Stomach smooth muscle (tissue), 2 donors: Measurements from ENCODE around the gene YAP1.

Experiments
- H3K27ac ChIP-seq: one replicate; pipeline ENCODE4 v1.7.0; 2013; ENCODE audit warnings: mild to moderate bottlenecking, low read length, inconsistent platforms
- H3K27me3 ChIP-seq, 2 donors: one replicate each; pipeline ENCODE4 v1.7.0; 2013; ENCODE audit warnings: low read length in 2 of 2; ENCODE audit not compliant: insufficient read depth in 2 of 2, control insufficient read depth in 1 of 2
- H3K36me3 ChIP-seq, 2 donors: one replicate each; pipeline ENCODE4 v1.7.0; 2013; ENCODE audit warnings: low read length in 2 of 2; ENCODE audit not compliant: control insufficient read depth in 2 of 2, insufficient read depth in 2 of 2
- H3K4me1 ChIP-seq: one replicate; pipeline ENCODE4 v1.7.0; 2013; ENCODE audit warnings: low read length; ENCODE audit not compliant: control insufficient read depth, insufficient read depth
- H3K4me3 ChIP-seq, 2 donors: one replicate each; pipeline ENCODE4 v1.7.0; 2013; ENCODE audit warnings: low read length in 2 of 2
- H3K9ac ChIP-seq, 2 donors: one replicate each; pipeline ENCODE4 v1.7.0; 2013; ENCODE audit warnings: low read length in 2 of 2, mild to moderate bottlenecking in 1 of 2
- H3K9me3 ChIP-seq, 2 donors: one replicate each; pipeline ENCODE4 v1.7.0; 2013; ENCODE audit warnings: low read length in 2 of 2; ENCODE audit not compliant: control insufficient read depth in 2 of 2
- donor health status: healthy.
- donor health status: Pancreatic carcinoma.

Gene YAP1

GRCh38 chr11:102240502-102240901 is 130.3 kb downstream of the YAP1 start:
- no peak overlapping the region for H3K27ac ChIP-seq
- H3K27me3 ChIP-seq, result no peaks in the 10 kb centered on the region
- no peaks in the 10 kb centered on the region for H3K36me3 ChIP-seq
- H3K9me3 ChIP-seq, result no peaks in the 10 kb centered on the region
- no peak overlapping the region for H3K9ac ChIP-seq
- no peaks in the 10 kb centered on the region for H3K4me1 ChIP-seq
- H3K4me3 ChIP-seq, result no peak overlapping the region

GRCh38 chr11:102241026-102241425 is 130.8 kb downstream of the YAP1 start:
- Histone ChIP-seq H3K27me3 (no peaks in the 10 kb centered on the region), H3K9ac (no peak overlapping the region), H3K4me3 (no peak overlapping the region), H3K4me1 (no peaks in the 10 kb centered on the region), H3K9me3 (no peaks in the 10 kb centered on the region), H3K27ac (no peak overlapping the region), H3K36me3 (no peaks in the 10 kb centered on the region)

- Histone ChIP-seq H3K9me3 (no peaks in the 10 kb centered on the region), H3K27me3 (no peaks in the 10 kb centered on the region), H3K4me3 (no peak overlapping the region), H3K4me1 (no peaks in the 10 kb centered on the region), H3K9ac (no peak overlapping the region), H3K36me3 (no peaks in the 10 kb centered on the region), H3K27ac (no peak overlapping the region)
These were observed 133.2 kb downstream of the YAP1 start for GRCh38 chr11:102243399-102243884.

- Histone ChIP-seq H3K9ac (no peak overlapping the region), H3K27me3 (no peaks in the 10 kb centered on the region), H3K36me3 (no peaks in the 10 kb centered on the region), H3K4me1 (no peaks in the 10 kb centered on the region), H3K9me3 (no peaks in the 10 kb centered on the region), H3K4me3 (no peak overlapping the region), H3K27ac (no peak overlapping the region)
These were observed 134.6 kb downstream of the YAP1 start for GRCh38 chr11:102244681-102245409.

GRCh38 chr11:102251423-102251822 is 141.2 kb downstream of the YAP1 start:
- no peaks in the 10 kb centered on the region for H3K27me3 ChIP-seq
- H3K4me3 ChIP-seq, result no peak overlapping the region
- H3K27ac ChIP-seq, result no peak overlapping the region
- no peaks in the 10 kb centered on the region for H3K36me3 ChIP-seq
- no peaks in the 10 kb centered on the region for H3K4me1 ChIP-seq
- H3K9me3 ChIP-seq, result no peaks in the 10 kb centered on the region
- H3K9ac ChIP-seq, result no peak overlapping the region

GRCh38 chr11:102252339-102252891 is 142.2 kb downstream of the YAP1 start:
- Histone ChIP-seq H3K36me3 (no peaks in the 10 kb centered on the region), H3K9me3 (no peaks in the 10 kb centered on the region), H3K4me1 (no peaks in the 10 kb centered on the region), H3K9ac (no peak overlapping the region), H3K4me3 (no peak overlapping the region), H3K27me3 (no peaks in the 10 kb centered on the region), H3K27ac (no peak overlapping the region)

GRCh38 chr11:102253020-102253715 is 142.9 kb downstream of the YAP1 start:
- no peaks in the 10 kb centered on the region for H3K27me3 ChIP-seq
- no peak overlapping the region for H3K4me3 ChIP-seq
- no peaks in the 10 kb centered on the region for H3K36me3 ChIP-seq
- no peak overlapping the region for H3K9ac ChIP-seq
- no peak overlapping the region for H3K27ac ChIP-seq
- H3K4me1 ChIP-seq, result no peaks in the 10 kb centered on the region
- H3K9me3 ChIP-seq, result no peaks in the 10 kb centered on the region

- H3K4me3 ChIP-seq, result no peak overlapping the region
- no peak overlapping the region for H3K9ac ChIP-seq
- no peaks in the 10 kb centered on the region for H3K36me3 ChIP-seq
- no peak overlapping the region for H3K27ac ChIP-seq
- no peaks in the 10 kb centered on the region for H3K9me3 ChIP-seq
- no peaks in the 10 kb centered on the region for H3K27me3 ChIP-seq
- no peaks in the 10 kb centered on the region for H3K4me1 ChIP-seq
These were observed 143.8 kb downstream of the YAP1 start for GRCh38 chr11:102254047-102254446.

- H3K9me3 ChIP-seq, result no peaks in the 10 kb centered on the region
- no peaks in the 10 kb centered on the region for H3K4me1 ChIP-seq
- no peaks in the 10 kb centered on the region for H3K27me3 ChIP-seq
- H3K9ac ChIP-seq, result no peak overlapping the region
- no peak overlapping the region for H3K27ac ChIP-seq
- H3K4me3 ChIP-seq, result no peak overlapping the region
- H3K36me3 ChIP-seq, result no peaks in the 10 kb centered on the region
These were observed 146.0 kb downstream of the YAP1 start for GRCh38 chr11:102256251-102256650.

- no peaks in the 10 kb centered on the region for H3K4me1 ChIP-seq
- no peak overlapping the region for H3K9ac ChIP-seq
- H3K36me3 ChIP-seq, result no peaks in the 10 kb centered on the region
- H3K9me3 ChIP-seq, result no peaks in the 10 kb centered on the region
- H3K27me3 ChIP-seq, result no peaks in the 10 kb centered on the region
- H3K27ac ChIP-seq, result no peak overlapping the region
- no peak overlapping the region for H3K4me3 ChIP-seq
These were observed 150.0 kb downstream of the YAP1 start for GRCh38 chr11:102260241-102260640.
